Osteocyte (in vitro differentiated cells): ENCODE measurements around the gene OVCH1. TPM values are rescaled to one million over a fixed set of nuclear protein-coding genes. Genes with fewer than 3 reads are reported as not detected.

Experiments
- DNase-seq: peaks from one replicate; pipeline ENCODE4 v3.0.0; 2021; ENCODE audit warnings: mixed read lengths; ENCODE audit not compliant: unreplicated experiment; ENCODE audit errors: extremely low spot score
- H3K27ac Mint-ChIP-seq: one replicate; pipeline ENCODE4 v1.8.0; 2021; ENCODE audit warnings: mild to moderate bottlenecking, mixed read lengths; ENCODE audit not compliant: unreplicated experiment
- H3K27me3 Mint-ChIP-seq: one replicate; pipeline ENCODE4 v1.8.0; 2021; ENCODE audit warnings: mixed read lengths; ENCODE audit not compliant: unreplicated experiment
- H3K36me3 Mint-ChIP-seq: one replicate; pipeline ENCODE4 v1.8.0; 2021; ENCODE audit warnings: mixed read lengths; ENCODE audit not compliant: unreplicated experiment
- H3K4me1 Mint-ChIP-seq: one replicate; pipeline ENCODE4 v1.8.0; 2021; ENCODE audit warnings: mixed read lengths; ENCODE audit not compliant: unreplicated experiment
- H3K4me3 Mint-ChIP-seq: one replicate; pipeline ENCODE4 v1.8.0; 2021; ENCODE audit warnings: mild to moderate bottlenecking, moderate library complexity, mixed read lengths; ENCODE audit not compliant: unreplicated experiment
- H3K9me3 Mint-ChIP-seq: one replicate; pipeline ENCODE4 v1.8.0; 2021; ENCODE audit warnings: mixed read lengths; ENCODE audit not compliant: unreplicated experiment
- total RNA-seq: library from RNA; stranded (reverse); gene quantifications from 2 replicates; pipeline ENCODE4 v1.2.1, GENCODE V29; 2021
- TF ChIP-seq, protein P1 (sequence below): fragments of 200-600 bp; sonication (generic); IDR thresholded peaks from 2 replicates; pipeline ENCODE4 v1.5.0; 2021; ENCODE audit warnings: antibody characterized with exemption, mild to moderate bottlenecking, moderate library complexity

OVCH1 gene
- total RNA-seq, 1 donor from 2014 or later = 0.46 TPM

GRCh38 chr12:29426498-29426897 lies 71.0 kb downstream of the OVCH1 start:
- Mint-ChIP-seq H3K27me3 (peaks cover 19% of the 10 kb centered on the region), H3K27ac (no peak overlapping the region), H3K36me3 (peaks cover 2% of the 10 kb centered on the region), H3K9me3 (no peaks in the 10 kb centered on the region), H3K4me1 (peaks cover 16% of the 10 kb centered on the region), H3K4me3 (no peak overlapping the region)
- TF ChIP-seq, protein P1, sequence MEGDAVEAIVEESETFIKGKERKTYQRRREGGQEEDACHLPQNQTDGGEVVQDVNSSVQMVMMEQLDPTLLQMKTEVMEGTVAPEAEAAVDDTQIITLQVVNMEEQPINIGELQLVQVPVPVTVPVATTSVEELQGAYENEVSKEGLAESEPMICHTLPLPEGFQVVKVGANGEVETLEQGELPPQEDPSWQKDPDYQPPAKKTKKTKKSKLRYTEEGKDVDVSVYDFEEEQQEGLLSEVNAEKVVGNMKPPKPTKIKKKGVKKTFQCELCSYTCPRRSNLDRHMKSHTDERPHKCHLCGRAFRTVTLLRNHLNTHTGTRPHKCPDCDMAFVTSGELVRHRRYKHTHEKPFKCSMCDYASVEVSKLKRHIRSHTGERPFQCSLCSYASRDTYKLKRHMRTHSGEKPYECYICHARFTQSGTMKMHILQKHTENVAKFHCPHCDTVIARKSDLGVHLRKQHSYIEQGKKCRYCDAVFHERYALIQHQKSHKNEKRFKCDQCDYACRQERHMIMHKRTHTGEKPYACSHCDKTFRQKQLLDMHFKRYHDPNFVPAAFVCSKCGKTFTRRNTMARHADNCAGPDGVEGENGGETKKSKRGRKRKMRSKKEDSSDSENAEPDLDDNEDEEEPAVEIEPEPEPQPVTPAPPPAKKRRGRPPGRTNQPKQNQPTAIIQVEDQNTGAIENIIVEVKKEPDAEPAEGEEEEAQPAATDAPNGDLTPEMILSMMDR = no peak
- DNase-seq = no peak

- peaks cover 2% of the 10 kb centered on the region for H3K36me3 Mint-ChIP-seq
- peaks cover 19% of the 10 kb centered on the region for H3K27me3 Mint-ChIP-seq
- H3K4me1 Mint-ChIP-seq = peaks cover 16% of the 10 kb centered on the region
- H3K4me3 Mint-ChIP-seq = no peak overlapping the region
- no peak for DNase-seq
- no peaks in the 10 kb centered on the region for H3K9me3 Mint-ChIP-seq
- H3K27ac Mint-ChIP-seq = no peak overlapping the region
- TF ChIP-seq, protein P1 = no peak
Measured at GRCh38 chr12:29425722-29426121, 71.8 kb downstream of the OVCH1 start.

GRCh38 chr12:29416748-29417147 lies 80.7 kb downstream of the OVCH1 start:
- TF ChIP-seq, protein P1 = no peak
- Mint-ChIP-seq H3K4me3 (no peak overlapping the region), H3K36me3 (no peaks in the 10 kb centered on the region), H3K9me3 (no peaks in the 10 kb centered on the region), H3K4me1 (peaks cover 8% of the 10 kb centered on the region), H3K27ac (no peak overlapping the region), H3K27me3 (peaks cover 33% of the 10 kb centered on the region)
- DNase-seq = no peak

DNA sequence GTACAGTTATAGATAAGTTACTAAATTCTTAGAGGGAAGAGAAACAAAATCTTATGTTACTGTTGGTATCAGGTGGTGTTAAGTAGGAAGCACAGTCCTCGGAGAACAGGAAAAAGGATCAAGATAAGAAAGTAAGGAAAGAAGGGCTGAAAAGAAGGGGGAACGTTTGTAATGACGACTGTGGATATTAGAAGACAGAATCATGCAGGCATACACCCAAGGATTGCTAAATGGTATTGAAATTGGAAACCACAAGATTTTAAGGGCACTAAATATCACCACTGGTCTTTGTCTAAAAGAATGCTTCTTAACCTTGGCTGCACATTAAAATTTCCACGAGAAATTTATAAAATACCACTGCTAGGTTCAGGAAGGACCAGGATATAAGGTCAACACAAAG lies 82.4 kb downstream of the OVCH1 start:
- DNase-seq = no peak
- H3K36me3 Mint-ChIP-seq = no peaks in the 10 kb centered on the region
- peaks cover 8% of the 10 kb centered on the region for H3K4me1 Mint-ChIP-seq
- TF ChIP-seq, protein P1 = no peak
- no peak overlapping the region for H3K27ac Mint-ChIP-seq
- H3K4me3 Mint-ChIP-seq = no peak overlapping the region
- peaks cover 6% of the 10 kb centered on the region for H3K9me3 Mint-ChIP-seq
- H3K27me3 Mint-ChIP-seq = peaks cover 32% of the 10 kb centered on the region

DNA sequence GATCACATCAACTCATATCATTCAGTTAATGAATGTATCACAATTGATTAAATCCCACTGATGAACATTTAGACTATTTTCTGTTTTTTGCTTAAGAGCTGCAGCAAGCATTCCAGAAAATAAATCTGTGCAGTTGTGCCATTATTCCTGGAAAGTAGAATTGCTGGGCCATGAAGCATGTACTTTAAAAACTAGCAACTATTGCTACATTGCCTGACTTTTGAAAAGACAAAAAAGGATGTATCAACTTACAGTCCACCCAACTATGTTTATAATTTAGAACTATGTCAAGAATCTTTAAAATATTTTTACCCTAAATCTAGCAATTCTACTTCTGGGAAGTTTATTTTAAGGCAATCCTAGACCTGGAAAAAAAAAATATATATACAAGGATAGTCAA lies 83.1 kb downstream of the OVCH1 start:
- Mint-ChIP-seq H3K4me1 (peaks cover 8% of the 10 kb centered on the region), H3K27me3 (peaks cover 33% of the 10 kb centered on the region), H3K27ac (no peak overlapping the region), H3K4me3 (no peak overlapping the region), H3K9me3 (peaks cover 9% of the 10 kb centered on the region), H3K36me3 (no peaks in the 10 kb centered on the region)
- TF ChIP-seq, protein P1 = no peak
- no peak for DNase-seq
